HUDEP-2 (cell line): ENCODE data around the gene CCNA2.
A peak's percentile ranks its signal among the peaks of the same experiment; 100 is the strongest.

Source experiments
- DNase-seq, 76 experiments: peaks; one replicate each; lab custom pipeline; 2025; ENCODE audit not compliant: unreplicated experiment in 76 of 76; lab: John Stamatoyannopoulos, UW

CCNA2 gene

DNA sequence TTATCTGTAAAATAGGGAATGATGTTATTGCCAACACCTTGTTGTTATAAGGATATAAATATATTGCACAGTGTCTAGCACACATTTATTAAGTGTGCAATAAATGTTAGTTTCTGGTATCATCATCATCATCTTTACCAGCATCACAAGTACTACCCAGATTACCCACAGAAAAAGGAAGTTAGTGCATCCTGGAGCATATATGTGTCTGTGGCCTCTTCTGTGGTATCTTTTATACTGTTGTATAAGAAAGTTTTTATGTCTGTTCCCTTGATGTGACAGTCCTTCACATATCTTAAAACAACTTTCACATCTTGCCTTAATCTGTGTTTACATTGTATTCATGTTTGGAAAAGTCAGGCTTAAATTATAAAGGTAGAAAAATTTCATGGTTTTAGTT is 12.6 kb downstream of the CCNA2 start:
- DNase-seq: no peak

DNA sequence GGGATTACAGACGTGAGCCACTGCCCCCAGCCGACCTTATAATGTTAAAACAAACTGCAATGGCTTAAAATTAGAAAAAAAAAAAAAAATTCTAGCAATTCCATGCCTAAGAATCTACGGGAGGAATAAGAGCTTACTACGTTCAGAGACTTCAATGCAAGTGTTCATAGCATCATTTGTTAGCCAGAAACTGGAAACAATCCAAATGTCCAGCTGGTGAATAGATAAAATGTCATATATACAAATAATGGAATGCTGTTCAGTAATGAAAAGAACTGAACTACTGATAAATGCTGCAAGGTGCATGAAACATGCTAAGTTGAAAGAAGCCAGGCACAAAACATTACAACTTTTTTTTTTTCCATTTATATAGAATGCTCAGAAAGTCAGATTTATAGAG is 17.3 kb downstream of the CCNA2 start:
- DNase-seq: no peak

DNA sequence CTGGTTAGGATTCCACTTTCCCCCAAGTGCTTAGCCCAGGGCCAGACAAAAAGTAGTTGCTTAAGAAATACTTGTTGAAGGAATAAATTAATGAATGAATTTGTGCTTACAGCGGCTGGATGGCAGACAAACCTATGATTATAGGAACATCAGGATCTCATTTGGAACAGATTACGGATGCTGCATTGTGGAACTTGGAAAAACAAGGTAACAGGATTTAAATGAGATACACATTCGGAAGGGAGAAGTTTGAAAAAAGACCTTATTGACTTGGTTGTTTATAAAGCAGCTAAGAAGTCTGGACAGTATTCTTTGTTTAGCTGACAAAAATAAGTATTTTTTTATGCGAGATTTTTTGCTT is 22.0 kb downstream of the CCNA2 start:
- DNase-seq: peak in 1 of 76 experiments; percentile 14

DNA sequence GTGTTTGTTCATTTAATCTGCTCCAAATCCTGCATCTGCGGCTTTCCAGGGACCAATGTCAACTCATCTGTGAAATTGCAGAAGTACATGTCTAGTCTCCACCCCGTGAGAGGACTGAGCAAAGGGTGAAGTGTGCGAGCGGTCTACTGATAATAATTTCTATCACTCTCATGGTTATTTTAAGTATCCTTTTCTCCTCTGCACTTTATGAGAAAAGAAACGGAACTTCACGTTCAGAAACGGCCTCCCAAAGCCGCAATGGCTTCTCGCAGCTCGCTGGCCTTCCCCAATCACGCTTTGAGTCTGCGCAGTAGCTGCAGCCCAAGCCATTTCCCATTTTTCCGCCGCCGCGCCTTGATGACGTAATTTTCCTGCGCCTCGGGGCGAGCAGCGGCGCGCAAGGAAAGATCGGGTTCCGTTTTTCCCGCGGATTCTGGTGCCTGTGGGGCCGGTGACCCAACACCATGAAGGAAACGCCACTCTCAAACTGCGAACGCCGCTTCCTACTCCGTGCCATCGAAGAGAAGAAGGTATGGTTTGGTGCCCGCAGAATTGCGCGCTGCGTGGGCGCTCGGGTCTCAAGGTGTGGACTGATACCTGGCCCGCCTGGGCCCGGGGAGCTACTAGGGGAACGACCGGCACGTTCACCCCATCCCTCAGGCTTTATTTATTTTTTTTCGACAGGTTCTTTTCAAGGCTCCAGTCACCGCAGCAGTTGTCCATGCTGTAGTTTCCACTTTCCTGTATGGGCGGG is 22.5 kb downstream of the CCNA2 start, which contains the start of gene EXOSC9:
EXOSC9 (plus strand) TSS at position 363 of the 754 bp plus-strand sequence; CDS start at position 465, 102 bp downstream.
- DNase-seq: peak; percentile 4 to 94 (median 88)

DNA sequence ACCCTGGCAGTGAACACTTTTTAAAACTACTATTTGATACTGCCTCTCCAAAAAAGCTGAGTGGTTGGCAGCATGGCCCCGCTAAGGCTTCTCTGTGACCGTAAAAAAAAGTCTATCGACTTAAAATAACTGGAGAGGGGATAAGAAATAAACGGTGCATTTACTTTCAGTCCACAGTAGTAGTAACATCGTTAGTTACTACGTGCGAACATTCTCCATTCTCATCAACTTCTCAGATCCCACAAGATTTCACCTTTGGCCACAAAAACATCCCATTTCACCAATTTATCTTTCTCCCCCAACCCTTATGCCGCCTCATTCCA is 23.1 kb downstream of the CCNA2 start:
- DNase-seq: peak in 3 of 76 experiments; percentile 5 to 38 (median 27)

DNA sequence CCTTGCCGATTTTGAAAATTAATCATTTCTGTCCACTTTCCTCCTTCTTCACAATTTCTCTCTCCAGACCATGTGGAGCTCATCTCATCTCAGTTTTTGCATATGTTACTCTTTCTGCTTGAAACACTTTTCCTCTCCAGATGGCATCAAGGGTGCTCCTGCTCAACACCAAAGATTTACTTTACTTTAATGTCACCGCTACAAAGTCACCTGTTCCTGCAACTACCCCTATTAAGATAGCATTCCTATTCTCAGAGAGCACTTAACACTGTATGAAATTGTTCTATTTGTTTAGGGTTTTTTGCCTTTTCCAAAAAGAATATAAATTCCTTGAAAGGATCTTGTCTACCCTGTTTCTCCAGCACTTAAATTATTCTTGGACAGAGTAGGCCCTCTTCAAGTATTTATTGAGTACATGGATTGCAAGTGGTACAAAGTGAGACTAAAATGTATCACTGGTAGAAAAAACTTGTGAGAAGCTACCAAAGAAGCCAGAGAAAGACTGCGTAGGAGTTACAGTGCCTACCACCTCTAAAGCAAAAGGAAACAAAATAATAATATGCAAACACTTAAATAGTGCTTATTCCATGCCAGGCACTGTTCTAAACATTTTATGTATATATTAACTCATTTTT is 23.7 kb downstream of the CCNA2 start:
- peak in 1 of 76 experiments; percentile 37 for DNase-seq

GRCh38 chr4:121799208-121799823 is 24.4 kb downstream of the CCNA2 start:
- no peak for DNase-seq

GRCh38 chr4:121796283-121796682 is 27.4 kb downstream of the CCNA2 start:
- no peak for DNase-seq

DNA sequence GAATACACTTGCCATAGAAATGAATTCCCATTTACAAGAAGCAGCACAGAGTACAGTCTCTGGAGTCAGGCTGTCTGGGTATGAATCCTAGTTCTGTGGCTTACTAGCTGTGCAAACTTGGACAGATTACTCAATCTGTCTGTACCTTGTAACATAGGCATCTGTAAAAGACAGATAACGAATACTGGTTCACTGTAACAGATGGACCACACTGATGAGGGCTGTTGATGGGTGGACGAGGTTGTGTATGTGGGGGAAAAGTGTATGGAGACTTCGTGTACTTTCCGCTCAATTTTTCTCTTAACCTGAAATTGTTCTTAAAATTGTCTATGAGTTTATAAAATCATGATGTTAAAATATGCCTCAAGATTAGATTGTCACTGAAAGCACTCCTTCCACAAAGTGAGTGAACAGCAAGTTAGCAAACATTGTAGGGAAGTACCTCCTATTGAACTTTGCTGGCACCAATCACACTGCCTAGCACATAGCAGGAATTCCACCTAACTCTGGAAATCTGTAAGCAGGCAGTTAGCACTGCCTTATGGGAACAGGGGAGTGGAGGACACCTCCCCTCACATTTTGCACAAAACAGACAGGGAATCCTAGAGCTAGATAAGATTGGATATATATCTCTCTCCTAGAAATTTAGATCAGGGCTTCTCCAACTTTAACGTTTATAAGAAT is 29.0 kb downstream of the CCNA2 start:
- DNase-seq: peak in 72 of 76 experiments; percentile 10 to 95 (median 75)

DNA sequence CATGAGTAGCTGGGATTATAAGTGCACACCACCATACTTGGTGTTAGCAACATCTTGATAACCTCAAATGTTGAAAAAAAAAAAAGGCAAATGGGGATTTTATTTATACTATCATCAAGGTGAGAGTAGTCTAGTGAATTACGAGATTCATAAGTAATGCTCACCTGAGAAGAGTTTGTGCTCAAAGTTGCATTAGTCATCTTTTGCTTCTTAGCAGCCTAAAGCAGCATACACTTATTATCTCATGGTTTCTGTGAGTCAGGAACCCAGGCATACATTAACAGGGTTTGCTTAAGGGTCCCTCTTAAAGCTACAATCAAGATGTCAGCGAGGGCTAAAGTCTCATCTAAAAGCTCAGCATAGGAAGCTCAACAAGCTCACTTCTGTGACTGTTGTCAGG is 30.7 kb downstream of the CCNA2 start:
- DNase-seq: no peak

DNA sequence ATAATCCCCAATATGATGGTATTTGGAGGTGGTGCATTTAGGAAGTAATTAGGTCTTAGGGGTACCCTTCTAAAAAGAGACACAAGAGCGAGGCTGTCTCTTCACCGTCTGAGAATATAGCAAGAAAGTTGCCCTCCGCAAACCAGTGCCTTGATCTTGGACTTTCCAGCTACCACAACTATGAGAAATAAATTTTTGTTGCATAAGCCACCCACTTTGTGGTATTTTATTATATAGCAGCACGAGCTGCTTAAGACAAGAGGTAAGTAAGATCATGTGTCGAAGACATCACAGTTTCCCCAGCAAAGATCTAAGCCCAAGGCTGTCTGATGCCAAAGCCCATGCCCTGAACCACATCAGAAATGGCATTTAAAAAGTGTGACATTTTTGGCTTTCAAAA is 32.2 kb downstream of the CCNA2 start:
- DNase-seq: no peak

- DNase-seq: peak in 67 of 76 experiments; percentile 3 to 91 (median 63)
These were observed 32.7 kb downstream of the CCNA2 start for GRCh38 chr4:121790976-121791375.

DNA sequence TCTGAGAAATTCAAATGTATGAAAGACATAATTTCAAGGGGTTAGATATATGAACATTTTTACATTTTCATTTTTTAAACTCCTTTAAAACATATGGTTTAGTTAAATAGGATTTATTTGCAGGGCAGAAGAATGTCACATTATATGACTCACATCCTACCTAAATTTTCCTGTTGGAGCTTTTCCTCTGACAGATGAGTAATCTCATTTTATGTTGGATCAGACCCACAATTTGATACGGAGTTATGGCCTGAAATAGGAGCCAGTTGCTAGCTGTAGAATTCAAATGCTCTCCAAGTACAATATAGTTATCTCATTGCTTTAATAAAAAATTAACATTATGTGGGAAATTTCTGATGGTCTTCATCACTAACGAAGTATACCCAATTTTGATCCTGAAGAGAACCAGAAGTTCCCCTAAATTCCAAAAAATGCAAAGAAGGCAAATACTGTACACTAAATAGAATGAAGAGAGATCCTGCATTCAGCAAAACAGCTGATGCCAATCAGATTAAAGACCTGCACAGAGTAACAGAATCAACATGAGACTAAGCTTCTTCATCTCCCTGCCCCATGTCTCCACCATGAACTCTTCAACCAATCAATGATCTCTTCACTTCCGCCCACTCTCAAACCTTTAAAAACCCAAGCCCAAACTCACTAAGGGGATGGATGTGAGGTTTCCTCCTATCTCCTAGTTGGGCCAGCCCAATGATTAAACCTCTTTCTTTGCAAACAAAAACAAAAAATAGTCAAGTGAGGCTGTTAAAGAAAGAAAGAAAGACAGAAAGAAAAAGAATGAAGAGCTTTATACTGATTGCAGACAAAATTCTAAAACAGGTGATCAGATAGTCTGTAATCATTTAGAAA is 33.5 kb downstream of the CCNA2 start:
- DNase-seq: peak in 39 of 76 experiments; percentile 2 to 70 (median 33)

GRCh38 chr4:121789455-121789854 is 34.2 kb downstream of the CCNA2 start:
- no peak for DNase-seq

DNA sequence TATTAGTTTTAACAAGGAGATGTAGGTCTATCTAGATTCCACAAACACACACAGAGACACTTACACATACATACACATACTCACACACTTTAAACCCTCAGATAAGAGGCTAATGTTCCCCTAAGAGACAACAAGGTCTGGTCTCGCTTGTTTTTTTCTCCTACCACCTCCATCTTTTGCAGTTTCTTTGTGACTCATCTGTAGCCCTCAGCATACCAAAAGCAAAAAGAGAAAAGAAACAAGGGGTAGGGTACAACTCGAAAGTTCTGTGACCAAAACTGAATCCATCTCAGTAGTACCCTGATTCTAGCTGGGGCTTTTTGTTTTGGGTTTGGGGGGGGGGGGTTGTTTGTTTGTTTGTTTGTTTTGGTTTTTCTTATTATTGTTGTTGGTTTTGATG is 34.8 kb downstream of the CCNA2 start:
- no peak for DNase-seq

DNA sequence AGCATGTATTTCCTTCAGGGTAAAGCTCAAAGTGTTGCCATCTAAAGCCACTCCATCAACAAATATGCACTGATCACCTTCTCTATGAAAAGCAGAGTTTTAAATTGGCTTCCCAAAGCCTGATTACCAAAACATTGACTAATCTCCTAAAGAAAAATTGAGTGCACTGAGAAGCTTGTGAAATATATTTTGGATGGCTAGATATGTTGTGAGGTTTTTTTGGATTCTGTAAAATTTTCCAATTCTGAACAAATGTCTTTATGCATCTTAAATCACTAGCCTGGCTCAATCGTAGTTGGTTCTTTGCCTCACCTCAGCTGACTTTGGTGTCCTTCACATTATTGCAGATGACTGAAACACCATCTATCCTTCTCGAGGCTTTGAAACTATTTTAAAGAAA is 37.5 kb downstream of the CCNA2 start:
- DNase-seq: no peak

GRCh38 chr4:121785479-121785878 is 38.2 kb downstream of the CCNA2 start:
- DNase-seq: peak in 6 of 76 experiments; percentile 4 to 28 (median 8)

- DNase-seq: no peak
These were observed 38.7 kb downstream of the CCNA2 start for GRCh38 chr4:121784975-121785374.

GRCh38 chr4:121784401-121784800 is 39.3 kb downstream of the CCNA2 start:
- no peak for DNase-seq

DNA sequence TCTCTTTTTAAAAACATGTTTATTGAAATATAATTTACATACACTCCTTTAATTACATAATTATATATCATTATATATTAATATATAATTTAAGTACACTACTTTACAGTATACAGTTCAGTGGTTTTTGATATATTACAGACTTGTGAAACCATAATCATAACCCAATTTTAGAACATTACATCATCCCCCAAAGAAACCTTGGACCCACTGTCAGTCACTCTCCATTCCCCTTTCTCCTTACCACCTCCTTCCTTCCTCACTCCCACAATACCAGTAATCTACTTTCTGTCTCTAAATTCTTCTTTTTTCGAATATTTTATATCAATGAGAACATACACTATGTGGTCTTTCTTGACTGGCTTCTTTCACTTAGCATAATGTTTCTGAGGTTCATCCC is 40.5 kb downstream of the CCNA2 start:
- no peak for DNase-seq
